HCT116 (cell line): Measurements from ENCODE around the gene SYP. TPM values are rescaled to one million over a fixed set of nuclear protein-coding genes. Genes with fewer than 3 reads are reported as not detected.
A peak's percentile ranks its signal among the peaks of the same experiment; 100 is the strongest.

Experiments
- ATAC-seq: fragments of 200-7000 bp; cut with Tn5 transposase; 2 replicates; pipeline ENCODE4 v1.9.1; 2020; ENCODE audit warnings: mild to moderate bottlenecking, moderate library complexity
- BruUV-seq: library from RNA; stranded (reverse); fragments of 400-500 nt; replicated peaks from 2 replicates; lab custom pipeline; 2021; lab: Mats Ljungman, UMichigan
- CTCF ChIA-PET: fragments of 300-600 bp; sonication (Branson Sonifier 250); formaldehyde crosslinking; loops from one replicate; lab custom pipeline; 2021; ENCODE audit warnings: antibody characterized with exemption; lab: Charles Lee
- POLR2A ChIA-PET: fragments of 300-600, 350-600 bp; sonication (Branson Sonifier 250); formaldehyde crosslinking; loops from one replicate; lab custom pipeline; 2021; ENCODE audit warnings: antibody characterized with exemption; lab: Charles Lee
- RAD21 ChIA-PET, 2 experiments: fragments of 300-600 bp; sonication (Branson Sonifier 250); formaldehyde crosslinking; loops; one replicate each; lab custom pipeline; 2023; ENCODE audit warnings: low total read pairs in 2 of 2; ENCODE audit not compliant: uncharacterized antibody in 2 of 2, unreplicated experiment in 2 of 2, low non-redundant PET in 1 of 2; lab: Charles Lee
- DNase-seq: peaks from one replicate; pipeline ENCODE4 v3.0.0-alpha.2; 2010; ENCODE audit warnings: low read depth, low spot score
- H2AFZ ChIP-seq: fragments of 200-600 bp; shearing (Covaris generic), sonication (generic); 2 replicates; pipeline ENCODE4 v1.6.1; 2017; ENCODE audit warnings: low read depth, mixed run types, mixed read lengths, antibody characterized with exemption, low read length; ENCODE audit not compliant: poor library complexity, severe bottlenecking
- H3K27ac ChIP-seq: 2 replicates; pipeline ENCODE4 v1.5.1; 2012; ENCODE audit warnings: low read depth, low read length
- H3K27me3 ChIP-seq: fragments of 200-600 bp; sonication (generic); 2 replicates; pipeline ENCODE4 v1.6.1; 2016; ENCODE audit warnings: mixed run types, low read length, mixed read lengths; ENCODE audit not compliant: insufficient read depth
- H3K36me3 ChIP-seq, 2 experiments: fragments of 200-500 bp in 1 of 2; fragments of 200-600 bp in 1 of 2; sonication (Bioruptor generic) in 1 of 2; sonication (generic) in 1 of 2; 2 replicates each; pipeline versions ENCODE4 v1.5.1 to v1.6.1; 2014 to 2016; ENCODE audit warnings: low read length in 2 of 2, inconsistent platforms in 1 of 2, mixed read lengths in 1 of 2, mixed run types in 1 of 2; ENCODE audit not compliant: insufficient read depth in 2 of 2, control insufficient read depth in 1 of 2
- H3K4me1 ChIP-seq, 2 experiments: fragments of 200-600 bp in 1 of 2; sonication (generic) in 1 of 2; 2 replicates each; pipeline versions ENCODE4 v1.5.1 to v1.6.1; 2012 to 2017; ENCODE audit warnings: low read length in 2 of 2, inconsistent platforms in 1 of 2, mild to moderate bottlenecking in 1 of 2, mixed read lengths in 1 of 2, mixed run types in 1 of 2, moderate library complexity in 1 of 2; ENCODE audit not compliant: insufficient read depth in 2 of 2, control insufficient read depth in 1 of 2
- H3K4me2 ChIP-seq: fragments of 200-600 bp; sonication (generic); 2 replicates; pipeline ENCODE4 v1.6.1; 2017; ENCODE audit warnings: mixed run types, low read length, mixed read lengths
- H3K4me3 ChIP-seq, 2 experiments: fragments of 200-600 bp in 1 of 2; sonication (generic) in 1 of 2; replicated peaks in 1 of 2; 2 replicates each; pipeline ENCODE4 v1.5.1; 2011 to 2016; ENCODE audit warnings: low read length in 2 of 2, control low read depth in 1 of 2, low read depth in 1 of 2, mild to moderate bottlenecking in 1 of 2, mixed read lengths in 1 of 2, mixed run types in 1 of 2
- H3K79me2 ChIP-seq: fragments of 200-600 bp; sonication (generic); 2 replicates; pipeline ENCODE4 v1.6.1; 2017; ENCODE audit warnings: mild to moderate bottlenecking, mixed run types, low read length, moderate library complexity, mixed read lengths; ENCODE audit not compliant: insufficient read depth
- H3K9ac ChIP-seq: fragments of 200-600 bp; sonication (generic); 2 replicates; pipeline ENCODE4 v1.6.1; 2016; ENCODE audit warnings: low read length, mixed read lengths
- H3K9me2 ChIP-seq: fragments of 200-600 bp; sonication (generic), shearing (Covaris generic); 2 replicates; pipeline ENCODE4 v1.6.1; 2017; ENCODE audit warnings: mixed run types, mild to moderate bottlenecking, moderate library complexity; ENCODE audit not compliant: insufficient read depth
- H3K9me3 ChIP-seq, 2 experiments: fragments of 200-500 bp in 1 of 2; fragments of 200-600 bp in 1 of 2; sonication (Bioruptor generic) in 1 of 2; sonication (generic) in 1 of 2; 2 replicates each; pipeline ENCODE4 v1.6.1; 2014 to 2017; ENCODE audit warnings: low read length in 2 of 2, mixed read lengths in 2 of 2, inconsistent platforms in 1 of 2, low read depth in 1 of 2, mild to moderate bottlenecking in 1 of 2, mixed run types in 1 of 2, moderate library complexity in 1 of 2; ENCODE audit not compliant: control insufficient read depth in 1 of 2, insufficient read depth in 1 of 2
- H4K20me1 ChIP-seq: fragments of 200-600 bp; sonication (generic), shearing (Covaris generic); 2 replicates; pipeline ENCODE4 v1.6.1; 2017; ENCODE audit warnings: mixed run types, mild to moderate bottlenecking, moderate library complexity; ENCODE audit not compliant: insufficient read depth
- CBX3 ChIP-seq: IDR thresholded peaks from 2 replicates; pipeline ENCODE4 v1.6.1; 2012; ENCODE audit warnings: low read depth
- EGR1 ChIP-seq: IDR thresholded peaks from 2 replicates; pipeline ENCODE4 v1.6.1; 2012; ENCODE audit warnings: low read depth
- JUND ChIP-seq: IDR thresholded peaks from 2 replicates; pipeline ENCODE4 v1.6.1; 2012
- POLR2A ChIP-seq: IDR thresholded peaks from 2 replicates; pipeline ENCODE4 v1.7.0; 2011; ENCODE audit warnings: borderline replicate concordance; ENCODE audit not compliant: insufficient read depth, insufficient read length; ENCODE audit errors: extremely low read depth
- POLR2AphosphoS5 ChIP-seq: IDR thresholded peaks from 2 replicates; pipeline ENCODE4 v1.6.1; 2011; ENCODE audit warnings: mild to moderate bottlenecking, low read depth, low read length, moderate library complexity
- TCF7L2 ChIP-seq: IDR thresholded peaks from 2 replicates; pipeline ENCODE4 v1.7.0; 2011; ENCODE audit warnings: borderline replicate concordance, inconsistent platforms; ENCODE audit not compliant: insufficient read depth, insufficient read length; ENCODE audit errors: extremely low read depth
- YY1 ChIP-seq: IDR thresholded peaks from 2 replicates; pipeline ENCODE4 v1.6.1; 2011; ENCODE audit warnings: low read length, low read depth, moderate library complexity, mild to moderate bottlenecking; ENCODE audit not compliant: insufficient replicate concordance; ENCODE audit errors: extremely low read depth
- ZBTB33 ChIP-seq: IDR thresholded peaks from 2 replicates; pipeline ENCODE4 v1.6.1; 2011; ENCODE audit warnings: mild to moderate bottlenecking, low read length, moderate library complexity; ENCODE audit not compliant: insufficient replicate concordance; ENCODE audit errors: extremely low read depth
- intact Hi-C: fragments of 100-400 bp; cut with micrococcal nuclease; formaldehyde crosslinking; loops from 2 replicates; pipeline ENCODE4 v1.10.0; 2022
- total RNA-seq: library from RNA; stranded (reverse); gene quantifications from one replicate; pipeline ENCODE4 v1.2.1, GENCODE V29; 2021; ENCODE audit not compliant: unreplicated experiment
- TF ChIP-seq, protein P1 (sequence below): IDR thresholded peaks from 2 replicates; pipeline ENCODE4 v1.6.1; 2012; ENCODE audit warnings: low read depth

SYP gene
- total RNA-seq, 1 experiment from 2014 or later: 1.2 TPM

- no peaks in the 10 kb centered on the region for H3K27me3 ChIP-seq
- H3K4me2 ChIP-seq: peak overlapping the region; percentile 78
- H3K4me3 ChIP-seq: peak overlapping the region; percentile 71
- intact Hi-C loops: loop anchor here (2.0 to 10.0 kb wide), 3 partner anchors 78 to 644 kb away; partner anchors contain the start of gene PPP1R3F
- peaks cover 14 to 36% of the 10 kb centered on the region in 2 experiments for H3K4me1 ChIP-seq
- peak; percentile 99 for DNase-seq
- ATAC-seq: peak; percentile 88
- TF ChIP-seq YY1: peak; percentile 4
- TF ChIP-seq ZBTB33: no peak
- peak; percentile 92 for TF ChIP-seq POLR2AphosphoS5
- peak; percentile 92 for TF ChIP-seq TCF7L2
- TF ChIP-seq EGR1: no peak
- no peak for TF ChIP-seq CBX3
- TF ChIP-seq, protein P1, sequence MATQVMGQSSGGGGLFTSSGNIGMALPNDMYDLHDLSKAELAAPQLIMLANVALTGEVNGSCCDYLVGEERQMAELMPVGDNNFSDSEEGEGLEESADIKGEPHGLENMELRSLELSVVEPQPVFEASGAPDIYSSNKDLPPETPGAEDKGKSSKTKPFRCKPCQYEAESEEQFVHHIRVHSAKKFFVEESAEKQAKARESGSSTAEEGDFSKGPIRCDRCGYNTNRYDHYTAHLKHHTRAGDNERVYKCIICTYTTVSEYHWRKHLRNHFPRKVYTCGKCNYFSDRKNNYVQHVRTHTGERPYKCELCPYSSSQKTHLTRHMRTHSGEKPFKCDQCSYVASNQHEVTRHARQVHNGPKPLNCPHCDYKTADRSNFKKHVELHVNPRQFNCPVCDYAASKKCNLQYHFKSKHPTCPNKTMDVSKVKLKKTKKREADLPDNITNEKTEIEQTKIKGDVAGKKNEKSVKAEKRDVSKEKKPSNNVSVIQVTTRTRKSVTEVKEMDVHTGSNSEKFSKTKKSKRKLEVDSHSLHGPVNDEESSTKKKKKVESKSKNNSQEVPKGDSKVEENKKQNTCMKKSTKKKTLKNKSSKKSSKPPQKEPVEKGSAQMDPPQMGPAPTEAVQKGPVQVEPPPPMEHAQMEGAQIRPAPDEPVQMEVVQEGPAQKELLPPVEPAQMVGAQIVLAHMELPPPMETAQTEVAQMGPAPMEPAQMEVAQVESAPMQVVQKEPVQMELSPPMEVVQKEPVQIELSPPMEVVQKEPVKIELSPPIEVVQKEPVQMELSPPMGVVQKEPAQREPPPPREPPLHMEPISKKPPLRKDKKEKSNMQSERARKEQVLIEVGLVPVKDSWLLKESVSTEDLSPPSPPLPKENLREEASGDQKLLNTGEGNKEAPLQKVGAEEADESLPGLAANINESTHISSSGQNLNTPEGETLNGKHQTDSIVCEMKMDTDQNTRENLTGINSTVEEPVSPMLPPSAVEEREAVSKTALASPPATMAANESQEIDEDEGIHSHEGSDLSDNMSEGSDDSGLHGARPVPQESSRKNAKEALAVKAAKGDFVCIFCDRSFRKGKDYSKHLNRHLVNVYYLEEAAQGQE: no peak
- no peak for TF ChIP-seq JUND
- peak; percentile 70 for TF ChIP-seq POLR2A
- H3K9ac ChIP-seq: peak overlapping the region; percentile 80
- no peaks in the 10 kb centered on the region for H3K36me3 ChIP-seq
- H3K79me2 ChIP-seq: peaks cover 2% of the 10 kb centered on the region; the same call in 1 of the 2 replicates
- no TSS peak for BruUV-seq
- H4K20me1 ChIP-seq: no peaks in the 10 kb centered on the region
- POLR2A ChIA-PET: interaction anchor here (0.6 to 2.5 kb wide), 16 partner anchors 10 to 1791 kb away, joined by 3 to 21 read pairs (median 4); partner anchors contain the start of genes CCDC22, PLP2, PQBP1 and TIMM17B
- H3K9me3 ChIP-seq: no peaks in the 10 kb centered on the region
- H3K27ac ChIP-seq: peak overlapping the region; percentile 85
- RAD21 ChIA-PET: no interaction called here
- CTCF ChIA-PET: interaction anchor here (1.0 to 1.1 kb wide), 3 partner anchors 20 to 84 kb away, joined by 3 to 5 read pairs (median 3); partner anchors contain the start of gene PLP2
- H2AFZ ChIP-seq: no peak overlapping the region
- H3K9me2 ChIP-seq: no peaks in the 10 kb centered on the region
Observed at GRCh38 chrX:49190821-49191573, 9.0 kb downstream of the SYP start.
